Measurements from ENCODE around the gene RPS15A. TPM values are rescaled to one million over a fixed set of nuclear protein-coding genes. Genes with fewer than 3 reads are reported as not detected.
A peak's percentile ranks its signal among the peaks of the same experiment; 100 is the strongest.

RPS15A gene
- polyA plus RNA-seq, 3 donors: 1,209 to 2,855 (median 1,397) TPM

- TF ChIP-seq, protein P1, sequence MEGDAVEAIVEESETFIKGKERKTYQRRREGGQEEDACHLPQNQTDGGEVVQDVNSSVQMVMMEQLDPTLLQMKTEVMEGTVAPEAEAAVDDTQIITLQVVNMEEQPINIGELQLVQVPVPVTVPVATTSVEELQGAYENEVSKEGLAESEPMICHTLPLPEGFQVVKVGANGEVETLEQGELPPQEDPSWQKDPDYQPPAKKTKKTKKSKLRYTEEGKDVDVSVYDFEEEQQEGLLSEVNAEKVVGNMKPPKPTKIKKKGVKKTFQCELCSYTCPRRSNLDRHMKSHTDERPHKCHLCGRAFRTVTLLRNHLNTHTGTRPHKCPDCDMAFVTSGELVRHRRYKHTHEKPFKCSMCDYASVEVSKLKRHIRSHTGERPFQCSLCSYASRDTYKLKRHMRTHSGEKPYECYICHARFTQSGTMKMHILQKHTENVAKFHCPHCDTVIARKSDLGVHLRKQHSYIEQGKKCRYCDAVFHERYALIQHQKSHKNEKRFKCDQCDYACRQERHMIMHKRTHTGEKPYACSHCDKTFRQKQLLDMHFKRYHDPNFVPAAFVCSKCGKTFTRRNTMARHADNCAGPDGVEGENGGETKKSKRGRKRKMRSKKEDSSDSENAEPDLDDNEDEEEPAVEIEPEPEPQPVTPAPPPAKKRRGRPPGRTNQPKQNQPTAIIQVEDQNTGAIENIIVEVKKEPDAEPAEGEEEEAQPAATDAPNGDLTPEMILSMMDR (IDR thresholded peaks at IDR 0.05): no peak
- Histone ChIP-seq H3K4me1 (ENCODE audit: control insufficient read depth in 1 of 2, insufficient read depth in 2 of 2, low read length in 2 of 2) (peaks cover 42 to 55% of the 10 kb centered on the region in 2 donors), H2AFZ (ENCODE audit: insufficient read depth, low read depth, low read length, poor library complexity, severe bottlenecking) (no peak overlapping the region), H3K27ac (ENCODE audit: low read depth in 1 of 2, low read length in 2 of 2) (peak overlapping the region in 1 of 2 donors; percentile 95), H3K9ac (ENCODE audit: insufficient read depth, low read length, poor library complexity, severe bottlenecking) (peak overlapping the region; percentile 95), H3K9me3 (replicated peaks in 1 of 2; ENCODE audit: control insufficient read depth in 1 of 2, insufficient read depth in 1 of 2, low read length in 2 of 2) (no peaks in the 10 kb centered on the region), H3K36me3 (replicated peaks in 1 of 2; ENCODE audit: control insufficient read depth in 1 of 2, insufficient read depth in 2 of 2, low read length in 2 of 2) (peaks cover 31 to 41% of the 10 kb centered on the region in 2 donors), H3K4me2 (replicated peaks; ENCODE audit: extremely low read depth, low read length, poor library complexity, severe bottlenecking) (peak overlapping the region; percentile 96), H3K4me3 (replicated peaks in 1 of 3; ENCODE audit: low read depth in 2 of 3, low read length in 3 of 3) (peak overlapping the region in 1 of 3 experiments; percentile 94), H3K27me3 (ENCODE audit: control insufficient read depth in 2 of 2, insufficient read depth in 2 of 2, low read length in 2 of 2) (no peaks in the 10 kb centered on the region), H4K20me1 (ENCODE audit: insufficient read depth, low read length) (peaks cover 23% of the 10 kb centered on the region), H3K79me2 (ENCODE audit: insufficient read depth, low read length) (peaks cover 78% of the 10 kb centered on the region)
- Mint-ChIP-seq H3K36me3 (peaks cover 22 to 34% of the 10 kb centered on the region in 2 donors), H3K9me3 (peaks cover 0 to 2% (median 0%) of the 10 kb centered on the region in 7 donors), H3K4me3 (no peak overlapping the region), H3K27ac (peak overlapping the region in 4 of 7 donors; percentile 48 to 98 (median 94)), H3K27me3 (ENCODE audit: low read depth in 3 of 3) (no peaks in the 10 kb centered on the region), H3K4me1 (peaks cover 45% of the 10 kb centered on the region)
- no CpG with 5 or more reads among the region's 3 CpGs for WGBS (ENCODE audit: insufficient coverage)
- no peak for DNase-seq
- intact Hi-C loops (cut with micrococcal nuclease): no loop called here
Measured at GRCh38 chr16:18799500-18799899, 9.4 kb upstream of the RPS15A start.

DNA sequence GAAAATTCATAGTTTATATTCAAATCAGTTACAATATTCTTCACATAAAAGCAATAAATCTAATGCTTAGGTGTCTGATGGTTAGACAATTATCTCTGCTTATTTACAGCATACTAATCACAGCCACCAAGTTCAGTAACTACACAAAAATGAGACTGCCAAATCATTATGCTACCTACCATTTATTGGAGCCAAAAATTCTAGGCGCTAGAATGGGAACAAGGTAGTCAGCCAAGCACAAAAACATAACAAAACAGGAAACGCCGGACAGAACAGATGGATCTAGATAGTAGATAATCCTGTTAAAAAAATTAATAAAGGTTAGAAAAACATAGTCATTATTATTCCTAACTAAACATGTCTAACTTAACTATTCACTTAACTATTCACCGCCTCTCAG, 7.6 kb upstream of the RPS15A start:
- no peak overlapping the region for H3K4me2 ChIP-seq (replicated peaks; ENCODE audit: extremely low read depth, low read length, poor library complexity, severe bottlenecking)
- Mint-ChIP-seq H3K27me3 (ENCODE audit: low read depth in 3 of 3) (no peaks in the 10 kb centered on the region), H3K4me3 (no peak overlapping the region), H3K27ac (peak overlapping the region in 2 of 7 donors; percentile 30 to 54), H3K4me1 (peaks cover 31% of the 10 kb centered on the region), H3K36me3 (peaks cover 37 to 51% of the 10 kb centered on the region in 2 donors), H3K9me3 (peaks cover 0 to 2% (median 0%) of the 10 kb centered on the region in 7 donors)
- no peak overlapping the region for H2AFZ ChIP-seq (ENCODE audit: insufficient read depth, low read depth, low read length, poor library complexity, severe bottlenecking)
- no peaks in the 10 kb centered on the region for H3K9me3 ChIP-seq (replicated peaks in 1 of 2; ENCODE audit: control insufficient read depth in 1 of 2, insufficient read depth in 1 of 2, low read length in 2 of 2)
- H3K27ac ChIP-seq (ENCODE audit: low read depth in 1 of 2, low read length in 2 of 2): no peak overlapping the region
- no peak overlapping the region for H3K4me3 ChIP-seq (replicated peaks in 1 of 3; ENCODE audit: low read depth in 2 of 3, low read length in 3 of 3)
- TF ChIP-seq, protein P1 (IDR thresholded peaks at IDR 0.05): no peak
- no CpG with 5 or more reads among the region's 4 CpGs for WGBS (ENCODE audit: insufficient coverage)
- H4K20me1 ChIP-seq (ENCODE audit: insufficient read depth, low read length): peaks cover 23% of the 10 kb centered on the region
- no peak for DNase-seq
- H3K27me3 ChIP-seq (ENCODE audit: control insufficient read depth in 2 of 2, insufficient read depth in 2 of 2, low read length in 2 of 2): no peaks in the 10 kb centered on the region
- peaks cover 44 to 59% of the 10 kb centered on the region in 2 donors for H3K36me3 ChIP-seq (replicated peaks in 1 of 2; ENCODE audit: control insufficient read depth in 1 of 2, insufficient read depth in 2 of 2, low read length in 2 of 2)
- intact Hi-C loops (cut with micrococcal nuclease): no loop called here
- peaks cover 88% of the 10 kb centered on the region for H3K79me2 ChIP-seq (ENCODE audit: insufficient read depth, low read length)
- peaks cover 27 to 37% of the 10 kb centered on the region in 2 donors for H3K4me1 ChIP-seq (ENCODE audit: control insufficient read depth in 1 of 2, insufficient read depth in 2 of 2, low read length in 2 of 2)
- no peak overlapping the region for H3K9ac ChIP-seq (ENCODE audit: insufficient read depth, low read length, poor library complexity, severe bottlenecking)
